Heart right ventricle (tissue), 16 donors: ENCODE measurements around the gene NLRC5. TPM values are rescaled to one million over a fixed set of nuclear protein-coding genes. Genes with fewer than 3 reads are reported as not detected.

ENCODE experiments used
- ATAC-seq, 8 donors: fragments of 200-7000 bp; cut with Tn5 transposase; one replicate each; pipeline ENCODE4 v1.9.1; 2020; ENCODE audit warnings: mild to moderate bottlenecking in 8 of 8, moderate library complexity in 8 of 8, moderate number of reproducible peaks in 1 of 8
- DNase-seq, 2 donors: peaks; one replicate each; pipeline ENCODE4 v3.0.0-alpha.2; 2020
- H3K27ac ChIP-seq, 10 donors: fragments of 200-600 bp; sonication (generic) in 2 of 10; one replicate each; pipeline versions ENCODE4 v1.5.0 to v1.8.0; 2020 to 2022; ENCODE audit warnings: mild to moderate bottlenecking in 3 of 10
- H3K27me3 ChIP-seq, 7 donors: fragments of 200-600 bp; one replicate each; pipeline ENCODE4 v1.8.0; 2021 to 2022; ENCODE audit warnings: mild to moderate bottlenecking in 2 of 7
- H3K36me3 ChIP-seq, 9 donors: fragments of 200-600 bp; sonication (generic) in 1 of 9; one replicate each; pipeline versions ENCODE4 v1.5.0 to v1.8.0; 2020 to 2022; ENCODE audit warnings: mild to moderate bottlenecking in 2 of 9
- H3K4me1 ChIP-seq, 9 donors: fragments of 200-600 bp; sonication (generic) in 1 of 9; one replicate each; pipeline versions ENCODE4 v1.5.0 to v1.8.0; 2020 to 2022; ENCODE audit warnings: mild to moderate bottlenecking in 4 of 9
- H3K4me3 ChIP-seq, 10 donors: fragments of 200-600 bp; sonication (generic) in 2 of 10; one replicate each; pipeline versions ENCODE4 v1.5.0 to v1.8.0; 2020 to 2022; ENCODE audit warnings: mild to moderate bottlenecking in 7 of 10, moderate library complexity in 2 of 10
- H3K9me3 ChIP-seq, 11 donors: fragments of 200-600 bp in 10 of 11; sonication (generic) in 2 of 11; one replicate each; pipeline versions ENCODE4 v1.5.0 to v1.8.0; 2013 to 2022; ENCODE audit warnings: mild to moderate bottlenecking in 2 of 11, control low read depth in 1 of 11, moderate library complexity in 1 of 11
- CTCF ChIP-seq, 9 donors: fragments of 200-600 bp; sonication (generic) in 2 of 9; IDR thresholded peaks; one replicate each; pipeline versions ENCODE4 v1.5.0 to v1.8.0; 2021 to 2022; ENCODE audit warnings: antibody characterized with exemption in 9 of 9, mild to moderate bottlenecking in 5 of 9, moderate library complexity in 1 of 9
- WGBS, 2 donors: extraction: QIAGEN DNeasy Blood & Tissue Kit; methylation state at CpG; one replicate each; pipeline ENCODE4 v1.1.7; 2013; ENCODE audit warnings: inconsistent platforms in 1 of 2; 5-methylcytosine and 5-hydroxymethylcytosine counted together
- intact Hi-C, 10 donors: fragments of 100-400 bp; cut with DNase I; formaldehyde crosslinking; loops; one replicate each; pipeline versions ENCODE4 v1.11.1 to v1.14.2; 2022
- polyA plus RNA-seq, 2 donors: library from polyadenylated mRNA; stranded (reverse); fragments of 200-250 nt; gene quantifications; one replicate each; pipeline ENCODE4 v1.2.3, GENCODE V29; 2013
- total RNA-seq, 10 donors: library from RNA; stranded (reverse); fragmentation: NEBNext Ultra II Directional in 3 of 10; extraction: Animal tissue kit (Norgen Biotek cat#: 25700) in 3 of 10; gene quantifications; one replicate each; pipeline versions ENCODE4 v1.2.1 to v1.2.4, GENCODE V29; 2021 to 2023
- donor health status: Arrhythmogenic right ventricular cardiomyopathy.
- donor health status: ischemic (EF 13 %, LVEDD 7.1; RV severe dilation, severe dysfunction).
- donor health status: healthy with polysubstance abuse.
- donor health status: DM: no; HTN: yes; CAD: no.
- donor health status: DM: no; HTN: no; CAD: no.
- donor health status: ischemic (EF 25% LVEDD 6.9; RV normal size, moderate dysfunction).
- donor health status: ischemic (EF 25% LVEDD 5.7; RV mildly dilated, moderate dysfunction).
- donor health status: healthy.
- donor health status: DM: yes; HTN: yes; CAD: no.
- donor health status: Ischemic cardiomyopathy.
- donor health status: ischemic (EF 35%, LVEDD 5.7; RV mildly dilated, moderate dysfunction).
- donor health status: nonischemic (EF 11% LVEDD 7.7; RV severe dilation, severe dysfunction).
- donor health status: DM: yes; HTN: yes; CAD: no.
- donor health status: PGD.
- donor health status: ischemic (EF 29% LVEDD 5.4; RV normal size, mild dysfunction).
- donor health status: nonischemic (EF 23%, LVEDD 6.1; RV moderate dilation, normal function).

The NLRC5 gene
- total and polyA plus RNA-seq, 12 donors = 6.2 to 49.6 (median 13.5) TPM

- Histone ChIP-seq H3K36me3 (peaks cover 0 to 76% (median 5%) of the 10 kb centered on the region in 9 donors), H3K27me3 (no peaks in the 10 kb centered on the region), H3K27ac (no peak overlapping the region), H3K9me3 (no peaks in the 10 kb centered on the region), H3K4me3 (no peak overlapping the region), H3K4me1 (peaks cover 0 to 11% (median 0%) of the 10 kb centered on the region in 9 donors)
- ATAC-seq (no peak), DNase-seq (no peak)
- WGBS, 2 donors = 91 to 94% methylated on average over 5 of the region's 5 CpGs
- TF ChIP-seq CTCF (IDR thresholded peaks at IDR 0.05) = no peak
- intact Hi-C loops = no loop called here
Observed at GRCh38 chr16:57127037-57127763, 137.8 kb downstream of the NLRC5 start.

- DNase-seq (no peak), ATAC-seq (no peak)
- Histone ChIP-seq H3K4me3 (no peak overlapping the region), H3K4me1 (peaks cover 0 to 11% (median 0%) of the 10 kb centered on the region in 9 donors), H3K27ac (no peak overlapping the region), H3K36me3 (peaks cover 0 to 74% (median 5%) of the 10 kb centered on the region in 9 donors), H3K27me3 (no peaks in the 10 kb centered on the region), H3K9me3 (no peaks in the 10 kb centered on the region)
- intact Hi-C loops = no loop called here
- no peak for TF ChIP-seq CTCF (IDR thresholded peaks at IDR 0.05)
- 97 to 98% methylated on average over 7 of the region's 7 CpGs for WGBS, 2 donors
Observed at GRCh38 chr16:57127836-57128235, 138.5 kb downstream of the NLRC5 start.

- H3K4me3 ChIP-seq = no peak overlapping the region
- ATAC-seq (no peak), DNase-seq (no peak)
- intact Hi-C loops = no loop called here
- H3K9me3 ChIP-seq = no peaks in the 10 kb centered on the region
- peaks cover 0 to 2% (median 0%) of the 10 kb centered on the region in 9 donors for H3K4me1 ChIP-seq
- peak overlapping the region in 1 of 10 donors; percentile 26 for H3K27ac ChIP-seq
- WGBS, 2 donors = 88 to 94% methylated on average over 11 of the region's 11 CpGs
- TF ChIP-seq CTCF (IDR thresholded peaks at IDR 0.05) = no peak
- H3K36me3 ChIP-seq = peaks cover 0 to 63% (median 5%) of the 10 kb centered on the region in 9 donors
- no peaks in the 10 kb centered on the region for H3K27me3 ChIP-seq
Observed at GRCh38 chr16:57128771-57129389, 139.5 kb downstream of the NLRC5 start.

- WGBS, 2 donors = 96 to 97% methylated on average over 6 of the region's 6 CpGs
Observed at GRCh38 chr16:57130950-57131321, 141.6 kb downstream of the NLRC5 start.

More at GRCh38 chr16:57130950-57131321, 141.6 kb downstream of the NLRC5 start:
- Histone ChIP-seq H3K4me3 (no peak overlapping the region), H3K27me3 (no peaks in the 10 kb centered on the region), H3K36me3 (peaks cover 0 to 48% (median 3%) of the 10 kb centered on the region in 9 donors), H3K4me1 (peaks cover 0 to 5% (median 0%) of the 10 kb centered on the region in 9 donors), H3K9me3 (no peaks in the 10 kb centered on the region), H3K27ac (peak overlapping the region in 1 of 10 donors; percentile 18)
- ATAC-seq (no peak), DNase-seq (no peak)
- intact Hi-C loops = no loop called here
- no peak for TF ChIP-seq CTCF (IDR thresholded peaks at IDR 0.05)
